Vagina (tissue), 2 donors: ENCODE results near the gene LINGO1.

Source experiments
- POLR2A ChIP-seq, 2 donors: fragments of 450-650 bp; IDR thresholded peaks; one replicate each; pipeline ENCODE4 v1.6.1; 2017; ENCODE audit warnings: antibody characterized with exemption in 2 of 2, mild to moderate bottlenecking in 2 of 2, moderate library complexity in 2 of 2
- TF ChIP-seq, protein P1 (sequence below), 3 experiments: fragments of 450-650 bp in 2 of 3; fragments of 200-600 bp in 1 of 3; sonication (generic) in 1 of 3; IDR thresholded peaks; one replicate each; pipeline ENCODE4 v1.5.1; 2017 to 2019; ENCODE audit warnings: antibody characterized with exemption in 3 of 3, mild to moderate bottlenecking in 2 of 3, moderate library complexity in 2 of 3

DNA sequence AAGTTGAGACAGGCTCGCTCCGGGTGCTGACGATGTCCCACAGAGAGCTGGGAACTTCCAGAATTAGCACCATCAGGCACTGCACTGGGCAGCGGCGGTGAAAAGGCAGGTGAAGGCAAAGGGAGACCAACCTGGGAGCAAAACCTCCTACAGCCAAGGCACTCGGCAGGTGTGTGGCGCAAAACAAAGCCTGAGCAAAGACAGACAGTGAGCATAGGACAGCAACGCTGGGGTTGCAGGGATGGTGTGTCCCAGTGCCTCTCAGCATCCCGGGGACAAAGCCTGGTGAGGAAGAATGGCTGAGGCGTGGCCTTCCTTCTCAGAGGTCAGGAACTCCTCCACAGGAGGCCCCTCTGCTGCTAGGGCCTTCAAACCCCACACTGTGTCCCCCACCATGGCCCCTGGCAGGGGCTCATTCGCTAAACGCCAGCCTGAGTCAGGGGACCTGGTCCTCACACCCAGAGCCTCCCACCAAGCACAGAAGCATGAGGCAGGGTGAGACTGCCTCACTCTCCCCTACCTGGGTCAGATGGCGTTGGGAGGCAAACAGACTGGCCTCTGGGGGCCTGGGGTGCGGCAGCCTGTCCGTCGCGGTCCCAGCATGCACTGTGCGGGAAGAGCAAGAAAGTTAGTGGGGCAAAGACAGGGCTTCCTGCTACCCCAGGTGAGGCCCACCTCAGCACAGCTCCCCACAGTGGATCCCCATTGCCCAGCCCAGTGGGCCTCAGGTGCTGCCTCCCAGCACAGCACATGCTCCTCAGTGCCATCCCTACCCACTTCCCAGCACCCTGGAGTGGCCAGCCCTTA lies 44.1 kb upstream of the LINGO1 start:
- TF ChIP-seq, protein P1, sequence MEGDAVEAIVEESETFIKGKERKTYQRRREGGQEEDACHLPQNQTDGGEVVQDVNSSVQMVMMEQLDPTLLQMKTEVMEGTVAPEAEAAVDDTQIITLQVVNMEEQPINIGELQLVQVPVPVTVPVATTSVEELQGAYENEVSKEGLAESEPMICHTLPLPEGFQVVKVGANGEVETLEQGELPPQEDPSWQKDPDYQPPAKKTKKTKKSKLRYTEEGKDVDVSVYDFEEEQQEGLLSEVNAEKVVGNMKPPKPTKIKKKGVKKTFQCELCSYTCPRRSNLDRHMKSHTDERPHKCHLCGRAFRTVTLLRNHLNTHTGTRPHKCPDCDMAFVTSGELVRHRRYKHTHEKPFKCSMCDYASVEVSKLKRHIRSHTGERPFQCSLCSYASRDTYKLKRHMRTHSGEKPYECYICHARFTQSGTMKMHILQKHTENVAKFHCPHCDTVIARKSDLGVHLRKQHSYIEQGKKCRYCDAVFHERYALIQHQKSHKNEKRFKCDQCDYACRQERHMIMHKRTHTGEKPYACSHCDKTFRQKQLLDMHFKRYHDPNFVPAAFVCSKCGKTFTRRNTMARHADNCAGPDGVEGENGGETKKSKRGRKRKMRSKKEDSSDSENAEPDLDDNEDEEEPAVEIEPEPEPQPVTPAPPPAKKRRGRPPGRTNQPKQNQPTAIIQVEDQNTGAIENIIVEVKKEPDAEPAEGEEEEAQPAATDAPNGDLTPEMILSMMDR (IDR thresholded peaks at IDR 0.05) = no peak
- no peak for TF ChIP-seq POLR2A (IDR thresholded peaks at IDR 0.05)
